Glomerular visceral epithelial cell (primary cell): ENCODE measurements around the gene KRTAP5-1.

Experiments
- DNase-seq: peaks from one replicate; pipeline ENCODE4 v3.0.0-alpha.2; 2016; ENCODE audit errors: extremely low spot score

The KRTAP5-1 gene

DNA sequence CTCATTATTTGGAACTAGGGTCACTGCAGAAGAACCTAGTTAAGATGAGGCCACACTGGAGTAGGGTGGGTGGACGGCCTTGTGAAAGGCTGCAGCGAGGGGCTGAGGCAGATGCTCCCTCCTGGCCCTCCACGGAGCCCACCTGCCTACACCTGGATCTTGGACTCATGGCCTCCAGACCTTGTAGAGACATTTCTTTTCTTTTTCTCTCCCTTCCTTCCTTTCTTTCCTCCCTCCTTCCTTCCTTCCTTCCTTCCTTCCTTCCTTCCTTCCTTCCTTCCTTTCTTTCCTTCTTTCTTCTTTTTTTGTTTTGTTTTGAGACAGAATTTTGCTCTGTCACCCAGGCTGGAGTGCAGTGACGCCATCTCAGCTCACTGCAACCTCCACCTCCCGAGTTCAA lies 39.7 kb downstream of the KRTAP5-1 start:
- DNase-seq: no peak

DNA sequence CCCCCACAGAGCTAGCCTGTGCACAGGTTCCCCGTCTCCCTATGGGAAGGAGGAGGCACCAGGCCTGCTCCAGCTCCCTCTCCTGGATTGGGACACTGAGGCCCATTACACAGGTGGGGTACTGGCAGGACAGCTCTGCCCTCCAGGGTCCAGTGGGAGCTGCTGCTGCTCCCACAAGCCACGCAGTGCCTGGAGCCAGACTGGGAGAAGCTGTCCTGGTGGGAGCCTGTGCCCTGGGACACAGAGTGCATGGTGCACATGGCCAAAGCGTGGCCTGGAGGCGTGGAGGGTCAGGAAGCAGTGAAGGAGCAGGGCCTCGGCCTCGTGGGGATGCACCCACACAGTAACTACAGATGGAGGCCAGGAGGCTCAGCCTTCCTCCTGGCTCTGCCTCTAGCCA lies 40.5 kb downstream of the KRTAP5-1 start:
- DNase-seq: no peak

DNA sequence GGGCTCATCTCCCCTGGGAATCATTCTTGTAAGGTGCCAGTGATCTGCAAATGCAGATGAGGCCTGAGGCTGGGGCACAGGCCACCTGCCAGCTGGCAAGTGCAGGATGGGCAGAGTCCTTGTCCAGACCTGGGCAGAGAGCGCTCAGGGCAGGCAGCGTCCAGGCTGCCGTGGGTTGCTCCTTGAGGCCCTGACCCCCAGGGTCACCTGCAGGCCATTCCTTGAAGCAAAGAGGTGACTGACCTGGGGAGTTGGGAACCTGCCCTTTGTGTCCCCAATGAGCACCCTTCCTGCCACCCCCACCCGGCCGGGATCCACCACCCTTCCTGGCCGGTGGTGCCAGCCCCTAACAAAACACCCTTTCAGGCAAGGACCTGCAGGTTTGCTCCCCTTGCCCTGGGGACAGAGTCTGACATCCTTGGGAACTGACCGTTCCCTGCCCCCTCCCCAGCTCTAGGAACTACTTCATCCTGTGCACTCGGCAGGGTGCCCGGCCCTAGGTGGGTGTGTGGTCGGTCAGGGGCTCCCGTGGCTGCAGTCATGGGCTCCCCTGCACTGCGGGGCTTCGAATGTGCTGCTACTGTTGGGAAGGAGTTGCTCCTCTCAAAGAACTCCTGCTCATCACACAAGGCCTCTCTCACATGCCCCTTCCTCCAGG lies 41.3 kb downstream of the KRTAP5-1 start:
- no peak for DNase-seq

DNA sequence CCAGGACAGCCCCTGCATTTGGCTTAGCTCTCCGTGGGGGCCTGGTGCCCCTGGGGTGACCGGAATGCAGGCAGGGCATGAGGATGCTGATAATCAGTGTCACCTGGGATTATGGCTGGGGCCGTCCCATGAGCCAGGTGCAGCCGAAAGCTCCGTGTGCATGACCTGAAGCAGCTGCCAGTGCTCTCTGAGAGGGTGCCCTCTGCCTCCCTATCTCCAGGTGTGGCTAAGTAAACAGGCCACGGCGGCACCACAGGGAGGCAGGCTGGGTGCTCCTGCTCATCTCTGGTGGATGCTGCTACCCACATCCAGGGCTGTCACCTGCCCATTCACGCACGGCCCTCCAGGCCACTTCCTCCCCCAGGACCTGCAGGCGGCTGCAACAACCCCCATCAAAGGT lies 42.8 kb downstream of the KRTAP5-1 start:
- no peak for DNase-seq

DNA sequence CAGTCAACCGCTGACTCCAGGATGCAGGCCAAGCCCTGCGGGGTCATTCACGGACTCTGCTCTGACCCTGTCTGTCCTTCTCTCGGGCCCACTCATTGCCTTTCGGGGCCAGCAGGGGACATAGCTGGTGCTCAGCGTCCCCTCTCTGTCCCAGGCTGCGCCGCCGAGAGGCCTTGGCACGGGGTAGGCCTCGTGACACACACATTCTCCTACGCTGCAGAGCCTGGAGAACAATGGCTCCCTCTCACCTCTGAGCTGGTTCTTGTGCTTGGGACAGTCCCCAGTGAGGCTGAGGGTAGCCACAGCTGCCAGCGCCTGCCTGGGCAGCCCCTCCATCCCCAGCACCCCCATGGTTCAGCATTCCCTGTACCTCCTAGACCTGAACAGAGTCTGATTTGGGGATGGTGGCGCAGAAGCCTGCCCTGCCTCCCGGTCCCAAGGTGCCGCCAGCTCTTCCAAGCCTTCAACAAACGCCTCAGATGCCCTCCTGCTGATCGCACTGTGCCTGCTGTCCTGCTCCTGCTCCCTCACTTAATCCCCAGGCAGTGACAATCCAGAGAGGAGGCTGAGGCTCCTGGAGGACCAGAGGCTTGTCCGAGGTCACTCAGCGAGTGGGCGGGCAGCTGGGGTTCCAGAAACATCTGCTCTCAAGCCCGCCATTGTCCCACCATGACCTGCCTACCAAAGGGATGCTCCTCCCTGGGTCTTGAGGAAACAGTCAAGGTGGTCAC lies 43.4 kb downstream of the KRTAP5-1 start:
- DNase-seq: no peak

DNA sequence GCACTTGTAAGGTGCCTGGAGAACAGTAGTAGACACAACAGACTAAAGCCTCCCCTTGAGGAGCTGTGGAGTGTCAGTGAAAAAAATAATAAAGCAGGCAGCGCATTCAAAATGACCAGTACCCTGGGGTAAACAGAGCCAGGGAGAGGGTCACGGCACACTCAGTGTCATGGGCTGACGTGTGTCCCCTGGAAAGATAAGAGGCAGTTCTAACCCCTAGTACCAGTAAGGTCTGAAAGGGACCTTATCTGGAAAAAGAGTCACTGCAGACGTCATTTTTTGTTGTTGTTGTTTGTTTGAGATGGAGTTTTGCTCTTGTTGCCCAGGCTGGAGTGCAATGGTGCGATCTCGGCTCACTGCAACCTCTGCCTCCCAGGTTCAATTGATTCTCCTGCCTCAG lies 45.0 kb downstream of the KRTAP5-1 start:
- DNase-seq: no peak

DNA sequence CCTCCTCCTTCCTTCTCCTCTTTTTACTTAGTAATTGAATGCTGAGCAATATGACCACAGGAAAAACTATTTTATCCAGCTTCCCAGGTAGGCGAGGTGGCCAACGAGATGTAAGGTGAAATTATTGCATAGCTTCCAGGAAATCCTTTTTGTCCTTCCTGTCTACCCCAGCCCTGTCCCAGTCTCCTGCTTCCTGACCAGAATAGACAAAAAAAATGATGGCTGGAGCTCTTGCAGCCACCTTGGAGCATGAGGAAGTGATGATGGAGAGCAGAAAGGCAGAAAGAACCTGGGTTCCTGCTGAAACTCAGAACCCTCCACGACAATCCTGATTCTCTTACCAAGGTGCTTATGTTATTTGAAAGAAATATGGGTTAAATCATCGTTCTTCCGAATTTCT lies 46.9 kb downstream of the KRTAP5-1 start:
- DNase-seq: no peak

DNA sequence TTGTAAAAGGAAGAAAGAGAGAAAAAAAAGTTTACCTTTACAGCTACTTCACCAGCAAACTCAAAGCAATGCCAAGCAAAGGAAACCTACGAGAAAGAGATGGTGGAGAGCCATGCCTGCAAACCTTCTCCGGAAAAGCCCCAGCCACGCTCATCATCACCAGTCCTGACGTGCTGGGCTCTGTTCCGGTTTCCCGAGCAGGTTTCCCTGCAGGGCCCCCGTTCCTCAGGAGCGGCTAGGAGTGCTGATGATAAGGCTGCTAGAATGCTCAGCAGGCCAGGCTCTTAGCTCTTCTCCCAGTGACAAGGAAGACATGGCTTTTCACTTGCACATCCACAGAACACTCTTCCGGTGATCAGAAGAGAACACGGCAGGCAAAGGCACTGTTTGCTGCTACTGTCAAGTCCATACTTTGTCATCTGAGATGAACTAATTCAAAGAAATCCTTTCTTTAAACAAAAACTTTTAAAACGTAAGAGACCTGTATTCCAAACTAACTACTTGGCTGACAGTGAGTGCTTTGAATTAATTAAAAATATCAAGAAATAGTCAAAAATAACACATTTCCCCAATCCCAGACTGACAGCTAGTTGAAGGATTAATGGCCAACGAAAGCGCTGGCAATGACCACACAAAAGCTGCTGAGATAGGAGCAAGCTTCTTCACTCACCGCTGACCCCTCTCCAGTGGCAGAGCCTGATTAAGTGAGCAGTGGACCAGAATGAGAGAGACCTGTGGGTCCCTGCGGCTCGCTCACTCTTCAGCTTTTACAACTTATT lies 48.8 kb downstream of the KRTAP5-1 start:
- no peak for DNase-seq

DNA sequence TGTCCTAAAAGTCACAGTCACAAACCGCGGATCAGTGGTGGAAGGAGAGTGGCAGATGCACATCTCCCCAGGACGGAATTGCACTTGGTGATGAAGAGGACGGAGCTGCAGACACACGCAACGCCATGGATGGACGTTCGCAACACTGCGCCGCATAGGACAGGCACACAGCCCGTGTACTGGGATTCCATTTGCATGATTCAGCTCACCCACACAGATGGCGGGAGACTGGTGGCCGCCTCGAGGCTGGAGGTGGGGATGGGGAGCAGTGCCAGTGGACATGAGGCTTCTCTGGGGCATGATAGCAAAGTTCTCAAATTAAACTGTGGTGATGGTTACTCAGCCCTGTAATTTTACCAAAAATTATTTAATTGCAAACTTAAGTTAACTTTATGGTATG lies 50.4 kb downstream of the KRTAP5-1 start:
- no peak for DNase-seq
